HepG2 (cell line): ENCODE measurements around the gene ATAD1. TPM values are rescaled to one million over a fixed set of nuclear protein-coding genes. Genes with fewer than 3 reads are reported as not detected.
A peak's percentile ranks its signal among the peaks of the same experiment; 100 is the strongest.

Experiments used
- ATF3 ChIP-seq: sonication (generic); formaldehyde crosslinking; IDR thresholded peaks from 2 replicates; pipeline ENCODE4 v1.4.0; 2020; ENCODE audit warnings: missing genetic modification reagents
- CREM ChIP-seq, 2 experiments: sonication (generic) in 1 of 2; formaldehyde crosslinking in 1 of 2; IDR thresholded peaks; 2 replicates each; pipeline versions ENCODE4 v1.4.0 to v1.6.1; 2016 to 2020; ENCODE audit warnings: antibody characterized with exemption in 1 of 2, mild to moderate bottlenecking in 1 of 2, missing genetic modification reagents in 1 of 2
- DPF2 ChIP-seq: sonication (generic); formaldehyde crosslinking; IDR thresholded peaks from 2 replicates; pipeline ENCODE4 v1.4.0; 2020; ENCODE audit warnings: mild to moderate bottlenecking, low read depth, missing genetic modification reagents, borderline replicate concordance
- FOSL1 ChIP-seq: sonication (generic); formaldehyde crosslinking; IDR thresholded peaks from 2 replicates; pipeline ENCODE4 v1.9.0; 2021; ENCODE audit warnings: missing genetic modification reagents, borderline replicate concordance
- GRHL1 ChIP-seq: sonication (generic); formaldehyde crosslinking; conservative IDR thresholded peaks from 2 replicates; pipeline ENCODE4 v1.8.0; 2022; ENCODE audit warnings: missing genetic modification reagents
- JUN ChIP-seq: sonication (generic); formaldehyde crosslinking; IDR thresholded peaks from 2 replicates; pipeline ENCODE4 v1.4.0; 2020; ENCODE audit warnings: mild to moderate bottlenecking, missing genetic modification reagents
- KDM1A ChIP-seq: IDR thresholded peaks from 2 replicates; pipeline ENCODE4 v1.6.1; 2016; ENCODE audit warnings: missing compliant biosample characterization
- NFKB2 ChIP-seq: sonication (generic); formaldehyde crosslinking; IDR thresholded peaks from 2 replicates; pipeline ENCODE4 v1.4.0; 2020; ENCODE audit warnings: missing genetic modification reagents, borderline replicate concordance
- PITX1 ChIP-seq: sonication (generic); formaldehyde crosslinking; IDR thresholded peaks from 2 replicates; pipeline ENCODE4 v1.5.1; 2020; ENCODE audit warnings: mild to moderate bottlenecking, missing genetic modification reagents
- SRSF9 ChIP-seq: fragments of 200-400 bp; formaldehyde crosslinking; IDR thresholded peaks from 2 replicates; pipeline ENCODE4 v1.6.1; 2018; ENCODE audit warnings: borderline replicate concordance, mild to moderate bottlenecking, low read depth, low read length; ENCODE audit not compliant: insufficient read depth, poor library complexity, severe bottlenecking
- ZBTB10 ChIP-seq: sonication (generic); formaldehyde crosslinking; IDR thresholded peaks from 2 replicates; pipeline ENCODE4 v1.4.0; 2020; ENCODE audit warnings: missing genetic modification reagents, borderline replicate concordance
- ZFY ChIP-seq: sonication (generic); formaldehyde crosslinking; IDR thresholded peaks from 2 replicates; pipeline ENCODE4 v1.4.0; 2020; ENCODE audit warnings: missing genetic modification reagents
- ZGPAT ChIP-seq: IDR thresholded peaks from 2 replicates; pipeline ENCODE4 v1.6.1; 2016; ENCODE audit warnings: mild to moderate bottlenecking
- ZNF256 ChIP-seq: sonication (generic); formaldehyde crosslinking; conservative IDR thresholded peaks from 2 replicates; pipeline ENCODE4 v1.4.0; 2020; ENCODE audit warnings: missing genetic modification reagents
- ZNF274 ChIP-seq: sonication (generic); formaldehyde crosslinking; IDR thresholded peaks from 2 replicates; pipeline ENCODE4 v1.5.1; 2020; ENCODE audit warnings: mild to moderate bottlenecking, missing genetic modification reagents
- ZNF350 ChIP-seq: sonication (generic); formaldehyde crosslinking; IDR thresholded peaks from 2 replicates; pipeline ENCODE4 v1.4.0; 2020; ENCODE audit warnings: mild to moderate bottlenecking, low read depth, missing genetic modification reagents, borderline replicate concordance
- ZNF549 ChIP-seq: sonication (generic); formaldehyde crosslinking; IDR thresholded peaks from 2 replicates; pipeline ENCODE4 v1.5.0; 2020; ENCODE audit warnings: missing genetic modification reagents
- ZNF609 ChIP-seq: sonication (generic); formaldehyde crosslinking; IDR thresholded peaks from 2 replicates; pipeline ENCODE4 v1.4.0; 2020; ENCODE audit warnings: mild to moderate bottlenecking, missing genetic modification reagents, borderline replicate concordance
- polyA plus RNA-seq, 8 experiments: library from polyadenylated mRNA; depleted of rRNA in 3 of 8; stranded (reverse) in 7 of 8; unstranded in 1 of 8; fragments of >200 nt; fragmentation: Illumina TruSeq in 4 of 8; extraction: Trizol in 4 of 8; gene quantifications; 2 replicates each; pipeline versions ENCODE4 v1.2.1 to v1.2.3, GENCODE V29; 2011 to 2016; ENCODE audit warnings: low read depth in 4 of 8, missing spikeins in 1 of 8, mixed read lengths in 1 of 8; ENCODE audit not compliant: insufficient read depth in 1 of 8
- total RNA-seq, 5 experiments: library from RNA; depleted of rRNA; stranded (reverse); fragments of >200 nt; fragmentation: Illumina TruSeq; extraction: Trizol; gene quantifications; 2 replicates each; pipeline ENCODE4 v1.2.3, GENCODE V29; 2016; ENCODE audit warnings: low read depth in 1 of 5

Gene ATAD1
- total and polyA plus RNA-seq, 2 of the 13 experiments (the other 11 are each of a cell fraction or from before 2014, with no cell fraction given), result 14.9 to 28.2 TPM

GRCh38 chr10:87842220-87842641, 24.2 kb upstream of the ATAD1 start (continued):
- TF ChIP-seq ZNF350 (CRISPR knock-in tag) (no peak), ZNF609 (CRISPR knock-in tag) (no peak), ZBTB10 (CRISPR knock-in tag) (no peak), PITX1 (CRISPR knock-in tag) (no peak), GRHL1 (CRISPR knock-in tag) (no peak), CREM (IDR thresholded peaks at IDR 0.05) (no peak), CREM (CRISPR knock-in tag; IDR thresholded peaks at IDR 0.05) (no peak), ZNF274 (no peak), FOSL1 (CRISPR knock-in tag) (peak; percentile 66), ATF3 (0 out of 2 replicates have a peak, but pooled peaks have one; percentile 45), ZNF256 (CRISPR knock-in tag) (no peak), NFKB2 (CRISPR knock-in tag) (no peak), ZGPAT (CRISPR knock-in tag) (no peak), JUN (no peak), DPF2 (CRISPR knock-in tag) (no peak), ZFY (CRISPR knock-in tag) (no peak), ZNF549 (no peak), SRSF9 (no peak), KDM1A (no peak)
